NCI-H2227 (cell line): ENCODE data around the gene GPR162.
A peak's percentile ranks its signal among the peaks of the same experiment; 100 is the strongest.
"Not testable (repeated sequence)": the region's sequence is repeated elsewhere in the genome, so short reads cannot be mapped to it uniquely, and the experiment has no call there.

Experiments used
- DNase-seq: peaks from one replicate; lab custom pipeline; 2025; ENCODE audit not compliant: unreplicated experiment; lab: John Stamatoyannopoulos, UW

The GPR162 gene

DNA sequence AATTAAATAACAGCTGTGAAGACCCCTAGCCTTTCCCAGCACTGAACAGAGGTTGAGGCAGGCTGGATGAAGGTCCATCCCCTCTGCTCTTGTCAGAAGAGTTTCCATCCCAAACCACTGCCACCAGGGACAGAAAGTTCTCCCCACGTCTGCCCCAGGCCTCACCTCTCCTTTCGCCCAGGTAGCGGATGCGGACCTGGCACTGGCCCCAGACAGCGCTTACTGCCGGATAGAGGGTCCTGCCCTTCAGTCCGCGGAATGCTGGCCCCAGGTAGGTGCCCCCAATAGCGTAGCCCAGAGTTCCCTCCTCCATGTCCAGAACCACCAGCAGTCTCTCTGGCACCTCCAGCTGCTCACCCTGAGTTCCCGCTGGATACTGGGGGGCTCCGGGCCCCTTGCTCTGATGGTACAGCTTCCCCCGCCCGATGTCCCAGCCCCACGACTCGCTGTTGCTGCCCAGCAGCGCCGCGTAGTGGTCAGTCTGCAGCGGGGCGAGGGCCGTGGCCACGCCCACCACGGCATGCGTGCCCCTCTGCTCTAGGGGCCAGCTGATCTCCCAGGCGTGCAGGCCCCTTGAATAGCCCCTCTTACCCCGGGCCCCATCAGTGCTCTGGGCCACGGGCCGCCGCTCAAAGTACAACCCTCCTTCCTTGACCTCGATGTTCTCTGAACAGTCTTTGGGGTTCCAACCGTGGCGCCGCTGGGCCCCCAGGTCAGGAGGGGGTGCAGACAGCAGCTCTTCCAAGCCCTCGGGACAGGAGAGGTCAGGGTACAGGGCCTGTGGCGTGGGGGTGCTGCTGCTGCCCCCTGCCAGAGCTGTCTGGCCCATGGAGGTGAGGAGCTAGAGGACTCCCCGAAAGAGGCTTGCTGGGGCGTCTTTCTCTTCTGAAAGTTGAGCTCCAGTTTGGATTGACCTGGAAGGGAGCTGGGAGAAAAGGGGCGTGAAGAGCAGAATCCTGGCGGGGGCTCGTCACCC, 50.7 kb downstream of the GPR162 start:
- DNase-seq, result peak; percentile 85

DNA sequence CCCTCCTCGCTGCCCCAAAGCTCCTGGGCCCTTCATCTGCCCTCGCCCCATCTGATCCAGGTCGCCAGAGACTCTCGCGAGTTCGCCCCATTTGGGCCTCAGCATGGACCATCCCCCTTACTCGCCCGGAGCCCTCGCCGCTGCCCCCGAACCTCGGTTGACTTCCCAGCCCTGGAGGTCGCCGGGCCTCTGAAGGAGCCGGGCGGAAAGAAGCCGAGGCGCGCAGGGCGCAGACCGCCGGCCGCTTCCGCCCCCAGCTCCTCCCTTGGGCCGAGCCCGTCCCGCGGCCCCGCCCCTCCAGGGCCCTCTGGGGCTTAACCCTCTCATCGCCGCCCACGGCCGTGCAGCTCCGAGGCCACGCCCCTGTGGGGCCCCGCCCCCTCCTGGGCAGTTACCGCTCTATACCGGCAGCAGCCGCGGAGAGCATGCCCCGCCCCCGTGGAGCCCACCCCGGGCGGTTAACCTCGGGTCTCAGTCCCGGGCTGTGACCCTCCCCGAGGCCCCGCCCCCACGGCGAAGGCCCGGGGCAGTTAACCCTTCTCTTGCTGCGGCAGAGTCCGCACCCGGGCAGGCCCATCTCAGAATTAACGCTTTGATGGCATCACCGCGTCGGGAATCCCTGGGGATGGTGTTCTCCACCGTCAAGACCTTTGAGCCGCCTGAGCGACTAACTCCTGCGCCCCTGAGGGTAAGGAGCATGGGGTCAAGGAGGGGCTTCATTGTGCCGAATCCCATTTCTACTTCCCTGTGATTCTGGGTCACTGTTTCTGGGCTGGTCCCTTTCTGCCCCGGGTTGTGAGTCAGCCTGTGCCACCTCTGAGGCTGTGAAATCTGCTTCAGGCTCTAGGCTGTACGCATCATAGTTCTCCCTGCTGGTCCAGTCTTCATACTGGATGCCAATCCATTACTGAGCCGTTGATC, 51.7 kb downstream of the GPR162 start, which contains the start of gene SPSB2:
SPSB2 (minus strand) TSS at position 210 of the 921 bp plus-strand sequence. CDS start 402 bp downstream, outside the sequence.
- DNase-seq, result peak; percentile 97

GRCh38 chr12:6874015-6874368, 52.4 kb downstream of the GPR162 start:
- not testable (repeated sequence) for DNase-seq
